Measurements from ENCODE around the gene TSPAN5. TPM values are rescaled to one million over a fixed set of nuclear protein-coding genes. Genes with fewer than 3 reads are reported as not detected.
A peak's percentile ranks its signal among the peaks of the same experiment; 100 is the strongest.

TSPAN5 gene
- total and polyA plus RNA-seq, 9 of the 15 experiments (the other 6 are each of a cell fraction or from before 2014, with no cell fraction given): 0.58 to 6.6 (median 0.73) TPM

GRCh38 chr4:98506462-98507132, 151.8 kb downstream of the TSPAN5 start:
- Histone ChIP-seq H3K9me1 (ENCODE audit: control insufficient read depth, insufficient read depth, low read length) (no peaks in the 10 kb centered on the region), H3K4me2 (ENCODE audit: insufficient read depth, low read length) (no peak overlapping the region), H4K20me1 (replicated peaks; ENCODE audit: control insufficient read depth, insufficient read depth, low read length) (no peaks in the 10 kb centered on the region), H3K27me3 (ENCODE audit: control insufficient read depth in 2 of 2, insufficient read depth in 2 of 2, low read length in 2 of 2) (0 out of 5 replicates have a peak, but pooled peaks cover 0 to 4% of the 10 kb centered on the region in 2 experiments), H2AFZ (ENCODE audit: low read depth, low read length) (no peak overlapping the region), H3K9ac (ENCODE audit: insufficient read depth in 1 of 2, low read depth in 2 of 2, low read length in 2 of 2) (no peak overlapping the region), H3K4me3 (no peak overlapping the region), H3K4me1 (replicated peaks in 1 of 2; ENCODE audit: control insufficient read depth in 2 of 2, insufficient read depth in 2 of 2, low read length in 2 of 2) (no peaks in the 10 kb centered on the region; a peak in 1 of 5 replicates), H3K27ac (ENCODE audit: extremely low read depth, low read depth, low read length) (no peak overlapping the region), H3K36me3 (ENCODE audit: control insufficient read depth, insufficient read depth, low read length) (no peaks in the 10 kb centered on the region), H3K79me2 (ENCODE audit: control insufficient read depth, insufficient read depth, low read length) (no peaks in the 10 kb centered on the region), H3K9me3 (replicated peaks; ENCODE audit: control insufficient read depth, insufficient read depth, low read depth, low read length) (no peaks in the 10 kb centered on the region)
- ATAC-seq (peak; percentile 82), DNase-seq (ENCODE audit: extremely low read depth in 1 of 4, low spot score in 3 of 4) (peak; percentile 22 to 42 (median 38)), FAIRE-seq (peak; percentile 46)
- 9% methylated on average over 5 of the region's 5 CpGs for WGBS (ENCODE audit: insufficient coverage, low coverage, missing lambda C conversion rate)
- BruUV-seq (replicated peaks): no TSS peak
- in situ Hi-C loops (cut with MboI): no loop called here
- intact Hi-C loops (cut with micrococcal nuclease): no loop called here
- ChIA-PET CTCF (ENCODE audit: low intra/inter-chr PET ratio) (interaction anchor here (0.5 to 0.7 kb wide), 3 partner anchors 161 to 956 kb away, joined by 3 read pairs; no protein-coding TSS in a partner anchor), POLR2A (interaction anchor here (0.6 to 0.7 kb wide), 3 partner anchors 8 to 1430 kb away, joined by 3 read pairs; no protein-coding TSS in a partner anchor)
- TF ChIP-seq NR0B1 (IDR thresholded peaks at IDR 0.05; ENCODE audit: partially characterized antibody) (no peak), CCAR2 (IDR thresholded peaks at IDR 0.05; ENCODE audit: low read depth, low read length) (no peak), HCFC1 (IDR thresholded peaks at IDR 0.05; ENCODE audit: low read depth, low read length) (no peak), PHTF2 (CRISPR knock-in tag; IDR thresholded peaks at IDR 0.05) (no peak), RAD21 (CRISPR knock-in tag; conservative IDR thresholded peaks at IDR 0.05 in 1 of 2, IDR thresholded peaks at IDR 0.05 in 1 of 2) (peak; percentile 38 to 63), CTCF (IDR thresholded peaks at IDR 0.05 in 2 of 3, conservative IDR thresholded peaks at IDR 0.05 in 1 of 3; ENCODE audit: insufficient read depth in 2 of 3, low read depth in 1 of 3, low read length in 3 of 3) (peak; percentile 58 to 65 (median 58)), FOXK2 (conservative IDR thresholded peaks at IDR 0.05 in 1 of 2, IDR thresholded peaks at IDR 0.05 in 1 of 2; ENCODE audit: low read depth in 2 of 2) (peak in 1 of 2 experiments; percentile 51; a peak in 2 of 4 replicates), EGR1 (conservative IDR thresholded peaks at IDR 0.05) (0 out of 2 replicates have a peak, but pooled peaks have one; percentile 11), ZKSCAN1 (IDR thresholded peaks at IDR 0.05; ENCODE audit: low read depth, low read length) (no peak)

All from K562 (cell line).